ENCODE measurements around the gene IFT52. TPM values are rescaled to one million over a fixed set of nuclear protein-coding genes. Genes with fewer than 3 reads are reported as not detected.

The IFT52 gene
- total RNA-seq, 1 experiment from 2014 or later: 30.8 TPM

- TF ChIP-seq CTCF (IDR thresholded peaks at IDR 0.05; ENCODE audit: unreplicated experiment): no peak
- H3K4me3 Mint-ChIP-seq (ENCODE audit: low read depth, unreplicated experiment): no peak overlapping the region
- H3K27me3 Mint-ChIP-seq (ENCODE audit: unreplicated experiment): no peaks in the 10 kb centered on the region
- BruUV-seq (replicated peaks): no TSS peak
- H3K27ac Mint-ChIP-seq (ENCODE audit: unreplicated experiment): no peak overlapping the region
- no peak for DNase-seq
- H3K4me1 Mint-ChIP-seq (ENCODE audit: low read depth, unreplicated experiment): no peaks in the 10 kb centered on the region
- CTCF ChIA-PET: interaction anchor here (0.7 kb wide), 1 partner anchor 232 kb away, joined by 9 read pairs; no protein-coding TSS in a partner anchor
- peaks cover 2% of the 10 kb centered on the region for H3K9me3 Mint-ChIP-seq (ENCODE audit: low read depth, unreplicated experiment)
- H3K36me3 Mint-ChIP-seq (ENCODE audit: insufficient read depth, unreplicated experiment): peaks cover 36% of the 10 kb centered on the region
- intact Hi-C loops (cut with micrococcal nuclease; ENCODE audit: unreplicated experiment): no loop called here
Observed at GRCh38 chr20:43543138-43543537, 47.6 kb upstream of the IFT52 start.

- CTCF ChIA-PET: interaction anchor here (0.7 kb wide), 1 partner anchor 144 kb away, joined by 3 read pairs; no protein-coding TSS in a partner anchor
- H3K27ac Mint-ChIP-seq (ENCODE audit: unreplicated experiment): no peak overlapping the region
- no peak for TF ChIP-seq CTCF (IDR thresholded peaks at IDR 0.05; ENCODE audit: unreplicated experiment)
- H3K36me3 Mint-ChIP-seq (ENCODE audit: insufficient read depth, unreplicated experiment): peaks cover 31% of the 10 kb centered on the region
- DNase-seq: no peak
- H3K4me1 Mint-ChIP-seq (ENCODE audit: low read depth, unreplicated experiment): no peaks in the 10 kb centered on the region
- intact Hi-C loops (cut with micrococcal nuclease; ENCODE audit: unreplicated experiment): no loop called here
- peaks cover 2% of the 10 kb centered on the region for H3K9me3 Mint-ChIP-seq (ENCODE audit: low read depth, unreplicated experiment)
- BruUV-seq (replicated peaks): no TSS peak
- H3K27me3 Mint-ChIP-seq (ENCODE audit: unreplicated experiment): no peaks in the 10 kb centered on the region
- H3K4me3 Mint-ChIP-seq (ENCODE audit: low read depth, unreplicated experiment): no peak overlapping the region
Observed at GRCh38 chr20:43544501-43544900, 46.2 kb upstream of the IFT52 start.

DNA sequence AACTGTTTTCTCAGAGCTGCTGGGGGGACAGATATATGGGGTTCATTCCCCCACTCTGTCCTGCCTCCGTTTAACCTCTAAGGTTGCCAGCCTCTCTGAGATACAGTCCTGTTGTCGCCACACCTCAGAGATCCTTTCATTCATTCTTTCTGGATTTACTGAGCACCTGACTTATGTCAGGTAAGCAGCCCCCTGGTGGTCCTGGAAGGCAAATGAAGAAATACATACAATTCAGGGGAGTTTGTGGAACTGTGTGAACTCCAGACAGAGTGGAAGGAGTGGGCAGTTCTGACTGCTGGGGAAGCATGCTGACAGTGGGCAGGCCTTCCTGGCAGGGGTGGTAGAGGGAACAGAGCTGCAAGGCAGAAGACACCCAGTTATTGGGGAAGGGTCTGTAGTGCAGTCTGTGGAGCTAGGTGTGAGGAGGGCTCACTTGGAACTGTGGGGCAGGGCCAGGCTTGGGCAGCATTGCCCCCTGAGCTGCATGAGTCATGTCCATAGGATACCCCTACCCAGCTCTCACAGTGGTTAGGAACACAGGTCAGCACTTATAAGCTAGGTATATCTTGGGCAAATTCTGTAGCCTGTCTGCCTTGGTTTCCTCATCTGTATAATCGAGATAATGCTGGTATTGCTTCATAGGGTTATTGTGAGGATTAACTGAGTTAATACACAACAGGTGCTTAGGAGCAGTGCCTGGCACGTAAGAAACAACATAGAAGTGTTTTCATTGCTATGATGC is 44.7 kb upstream of the IFT52 start:
- Mint-ChIP-seq H3K36me3 (ENCODE audit: insufficient read depth, unreplicated experiment) (peaks cover 27% of the 10 kb centered on the region), H3K4me3 (ENCODE audit: low read depth, unreplicated experiment) (no peak overlapping the region), H3K9me3 (ENCODE audit: low read depth, unreplicated experiment) (peaks cover 2% of the 10 kb centered on the region), H3K27ac (ENCODE audit: unreplicated experiment) (no peak overlapping the region), H3K27me3 (ENCODE audit: unreplicated experiment) (no peaks in the 10 kb centered on the region), H3K4me1 (ENCODE audit: low read depth, unreplicated experiment) (no peaks in the 10 kb centered on the region)
- TF ChIP-seq CTCF (IDR thresholded peaks at IDR 0.05; ENCODE audit: unreplicated experiment): no peak
- no TSS peak for BruUV-seq (replicated peaks)
- CTCF ChIA-PET: interaction anchor here (1.4 kb wide), 1 partner anchor 13 kb away, joined by 4 read pairs; the partner anchor contains the start of gene SGK2
- intact Hi-C loops (cut with micrococcal nuclease; ENCODE audit: unreplicated experiment): no loop called here
- no peak for DNase-seq

DNA sequence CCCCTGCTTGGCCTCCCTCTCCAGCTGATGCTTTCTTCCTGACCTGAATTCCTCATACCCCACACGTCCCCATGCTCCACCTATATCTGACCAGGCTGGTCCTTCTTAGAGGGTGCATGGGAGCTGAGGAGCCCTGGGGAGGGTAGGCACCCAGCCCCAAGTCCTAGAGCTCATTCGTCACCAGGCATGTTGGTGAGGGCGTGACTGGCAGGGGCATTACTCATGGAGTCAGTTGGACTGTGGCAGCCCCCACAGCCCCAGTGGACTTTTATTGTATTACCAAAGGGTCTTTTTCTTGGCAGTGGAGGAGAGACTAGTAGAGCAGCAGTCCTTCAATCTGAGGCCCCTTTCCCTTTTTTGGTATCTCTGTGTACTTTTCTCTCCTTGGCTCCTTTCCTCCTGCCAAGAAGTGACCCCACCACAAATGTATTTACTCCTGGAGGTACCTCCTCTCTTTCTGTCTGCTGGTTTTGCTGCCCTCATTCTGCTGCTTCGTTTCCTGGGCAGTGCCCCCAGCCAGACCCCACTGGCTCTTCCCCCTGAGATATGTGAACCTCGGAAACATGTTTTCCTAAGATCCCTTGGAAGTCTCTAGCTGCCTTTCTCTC is 42.4 kb upstream of the IFT52 start:
- no TSS peak for BruUV-seq (replicated peaks)
- H3K27me3 Mint-ChIP-seq (ENCODE audit: unreplicated experiment): no peaks in the 10 kb centered on the region
- intact Hi-C loops (cut with micrococcal nuclease; ENCODE audit: unreplicated experiment): no loop called here
- DNase-seq: no peak
- H3K9me3 Mint-ChIP-seq (ENCODE audit: low read depth, unreplicated experiment): peaks cover 2% of the 10 kb centered on the region
- no peaks in the 10 kb centered on the region for H3K4me1 Mint-ChIP-seq (ENCODE audit: low read depth, unreplicated experiment)
- H3K27ac Mint-ChIP-seq (ENCODE audit: unreplicated experiment): no peak overlapping the region
- peaks cover 19% of the 10 kb centered on the region for H3K36me3 Mint-ChIP-seq (ENCODE audit: insufficient read depth, unreplicated experiment)
- no peak overlapping the region for H3K4me3 Mint-ChIP-seq (ENCODE audit: low read depth, unreplicated experiment)
- CTCF ChIA-PET: interaction anchor here (1.7 kb wide), 1 partner anchor 10 kb away, joined by 7 read pairs; no protein-coding TSS in a partner anchor
- TF ChIP-seq CTCF (IDR thresholded peaks at IDR 0.05; ENCODE audit: unreplicated experiment): no peak
